Cardiac fibroblast (primary cell): ENCODE results near the gene SYNPO2.
"Not testable (repeated sequence)": the region's sequence is repeated elsewhere in the genome, so short reads cannot be mapped to it uniquely, and the experiment has no call there.

ENCODE experiments used
- DNase-seq, 2 donors: peaks; one replicate each; pipeline versions ENCODE4 v3.0.0 to v3.0.0-alpha.2; 2010; ENCODE audit warnings: low read depth in 2 of 2
- H3K4me3 ChIP-seq, 2 donors: replicated peaks in 1 of 2; 1 replicate in 1 of 2; 2 replicates in 1 of 2; pipeline ENCODE4 v1.5.1; 2011; ENCODE audit warnings: low read depth in 2 of 2, low read length in 2 of 2, mild to moderate bottlenecking in 2 of 2, moderate library complexity in 1 of 2
- TF ChIP-seq, protein P1 (sequence below): IDR thresholded peaks from one replicate; pipeline ENCODE4 v1.5.1; 2011; ENCODE audit warnings: low read depth, mild to moderate bottlenecking, low read length, inconsistent platforms

Gene SYNPO2

DNA sequence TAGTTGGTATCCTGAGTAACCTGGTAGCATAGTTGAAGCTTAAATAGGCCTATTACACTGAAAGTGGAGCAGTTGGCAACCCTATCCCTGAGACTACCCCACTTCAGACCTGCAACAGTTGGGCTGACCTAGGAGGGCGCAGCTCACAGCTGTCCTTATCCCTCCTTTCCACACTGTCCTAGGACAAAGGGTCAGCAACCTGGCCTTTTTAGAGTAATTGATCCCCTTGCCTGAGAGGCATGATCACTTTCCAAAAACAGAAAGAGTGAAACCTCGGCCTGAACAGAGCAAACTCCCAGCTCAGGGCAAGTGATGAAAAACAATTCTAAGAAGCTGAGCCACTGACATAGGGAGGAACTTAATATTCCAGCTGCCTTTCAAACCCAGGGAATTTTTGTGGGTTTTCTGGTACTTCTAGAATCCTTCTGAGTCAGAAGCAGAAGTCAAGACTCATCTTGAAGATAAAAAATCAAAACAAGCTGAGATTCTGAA is 152.1 kb downstream of the SYNPO2 start:
- TF ChIP-seq, protein P1, sequence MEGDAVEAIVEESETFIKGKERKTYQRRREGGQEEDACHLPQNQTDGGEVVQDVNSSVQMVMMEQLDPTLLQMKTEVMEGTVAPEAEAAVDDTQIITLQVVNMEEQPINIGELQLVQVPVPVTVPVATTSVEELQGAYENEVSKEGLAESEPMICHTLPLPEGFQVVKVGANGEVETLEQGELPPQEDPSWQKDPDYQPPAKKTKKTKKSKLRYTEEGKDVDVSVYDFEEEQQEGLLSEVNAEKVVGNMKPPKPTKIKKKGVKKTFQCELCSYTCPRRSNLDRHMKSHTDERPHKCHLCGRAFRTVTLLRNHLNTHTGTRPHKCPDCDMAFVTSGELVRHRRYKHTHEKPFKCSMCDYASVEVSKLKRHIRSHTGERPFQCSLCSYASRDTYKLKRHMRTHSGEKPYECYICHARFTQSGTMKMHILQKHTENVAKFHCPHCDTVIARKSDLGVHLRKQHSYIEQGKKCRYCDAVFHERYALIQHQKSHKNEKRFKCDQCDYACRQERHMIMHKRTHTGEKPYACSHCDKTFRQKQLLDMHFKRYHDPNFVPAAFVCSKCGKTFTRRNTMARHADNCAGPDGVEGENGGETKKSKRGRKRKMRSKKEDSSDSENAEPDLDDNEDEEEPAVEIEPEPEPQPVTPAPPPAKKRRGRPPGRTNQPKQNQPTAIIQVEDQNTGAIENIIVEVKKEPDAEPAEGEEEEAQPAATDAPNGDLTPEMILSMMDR = no peak
- DNase-seq = peak; percentile 69 to 86
- H3K4me3 ChIP-seq = no peak overlapping the region

DNA sequence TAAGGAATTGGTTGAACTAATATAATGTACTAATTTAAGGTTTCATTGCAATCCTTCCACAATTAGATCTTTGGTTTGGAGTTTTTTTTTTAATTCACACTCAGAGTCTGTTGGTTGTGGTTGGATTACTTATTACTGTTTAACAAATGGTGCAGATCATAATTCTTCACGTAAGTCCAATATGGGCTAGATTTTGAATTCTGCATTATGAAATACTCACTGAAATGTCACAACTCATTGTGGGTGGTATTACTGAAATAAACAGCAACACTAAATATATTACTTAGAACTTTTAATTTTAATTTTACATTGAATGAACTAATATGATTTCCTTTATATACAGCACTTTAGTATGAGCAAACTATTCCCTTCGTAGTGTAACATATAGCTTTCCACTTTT is 152.7 kb downstream of the SYNPO2 start:
- TF ChIP-seq, protein P1 = no peak
- DNase-seq = no peak
- no peak overlapping the region for H3K4me3 ChIP-seq

DNA sequence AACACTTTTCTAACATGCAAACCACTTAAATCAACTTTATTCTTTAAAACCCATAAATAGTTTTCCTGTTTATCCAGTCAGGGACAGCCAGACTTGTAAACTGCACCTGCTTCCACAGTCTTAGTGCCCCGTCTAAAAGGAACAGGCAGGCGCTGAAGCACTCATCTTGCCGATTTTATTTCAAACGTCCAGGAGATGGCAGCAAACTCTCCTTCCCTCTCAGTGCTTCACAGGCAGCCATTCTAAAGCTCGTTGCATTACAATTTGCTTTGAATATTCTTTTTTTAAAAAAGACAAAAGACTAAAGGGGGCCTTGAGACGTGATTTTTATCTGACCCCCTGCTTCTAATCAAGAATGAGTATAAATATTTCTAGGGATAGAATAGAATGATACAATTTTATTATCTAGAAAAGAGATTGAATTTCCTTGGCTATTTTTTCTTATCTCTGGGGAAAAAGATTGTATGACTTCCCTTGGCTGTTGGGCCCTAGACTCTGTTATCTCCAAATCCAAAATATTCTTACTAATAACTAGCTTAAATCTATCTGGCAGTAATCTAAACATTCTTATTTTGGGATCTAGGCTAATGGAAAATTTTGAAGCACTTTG is 153.4 kb downstream of the SYNPO2 start:
- H3K4me3 ChIP-seq = no peak overlapping the region
- TF ChIP-seq, protein P1 = peak; percentile 67
- DNase-seq = peak; percentile 83 to 89

DNA sequence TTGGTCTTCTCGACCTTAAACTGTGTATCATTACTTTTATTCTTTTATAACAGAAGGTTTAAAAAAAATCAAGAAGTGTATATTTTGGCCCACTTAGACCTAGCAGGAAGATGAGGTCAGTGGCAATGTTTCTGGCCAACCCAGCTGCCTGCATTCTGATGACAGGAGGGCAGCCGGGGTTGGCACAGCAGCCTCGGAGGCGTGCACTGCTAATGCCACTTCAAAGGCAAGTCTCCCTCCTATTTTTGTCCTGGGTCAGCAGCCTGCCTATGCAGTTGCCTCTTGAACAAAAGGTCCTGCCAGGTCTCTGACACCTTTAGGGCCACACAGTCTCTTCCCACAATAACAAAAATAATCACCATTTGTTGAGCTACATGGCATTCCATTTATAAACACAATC is 157.6 kb downstream of the SYNPO2 start:
- TF ChIP-seq, protein P1 = no peak
- no peak overlapping the region for H3K4me3 ChIP-seq
- DNase-seq = peak in 1 of 2 donors; percentile 25

DNA sequence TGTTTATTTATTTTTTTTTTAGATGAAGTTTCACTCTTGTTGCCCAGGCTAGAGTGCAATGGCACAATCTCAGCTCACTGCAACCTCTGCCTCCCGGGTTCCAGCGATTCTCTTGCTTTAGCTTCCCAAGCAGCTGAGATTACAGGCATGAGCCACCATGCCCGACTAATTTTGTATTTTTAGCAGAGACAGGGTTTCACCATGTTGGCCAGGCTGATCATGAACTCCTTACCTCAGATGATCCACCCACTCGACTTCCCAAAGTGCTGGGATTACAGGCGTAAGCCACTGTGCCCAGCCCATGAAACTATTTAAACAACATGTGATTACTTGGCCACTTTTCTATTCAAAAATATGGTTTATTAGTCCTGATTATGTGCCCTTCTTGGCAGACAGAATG is 158.4 kb downstream of the SYNPO2 start:
- DNase-seq, H3K4me3 ChIP-seq: not testable (repeated sequence)

DNA sequence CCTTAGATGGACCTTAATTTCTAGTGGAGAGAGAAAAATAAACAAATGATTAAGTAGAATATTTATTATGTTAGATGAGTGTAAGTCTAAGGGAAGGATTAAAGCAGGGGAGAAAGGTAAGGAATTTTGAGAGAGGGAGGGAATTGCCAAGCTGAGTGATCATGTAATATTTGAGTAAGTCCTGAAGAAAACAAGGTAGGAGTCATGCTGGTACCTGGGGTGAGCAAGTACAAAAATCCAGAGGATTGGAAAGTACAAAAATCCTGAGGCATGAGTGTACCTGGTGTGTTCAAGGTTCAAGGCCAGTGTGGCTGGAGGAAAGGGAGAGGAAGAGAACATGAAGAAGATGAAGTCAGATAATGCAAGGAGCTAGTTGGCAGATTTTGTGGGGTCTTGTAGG is 159.8 kb downstream of the SYNPO2 start:
- TF ChIP-seq, protein P1 = no peak
- no peak for DNase-seq
- no peak overlapping the region for H3K4me3 ChIP-seq

DNA sequence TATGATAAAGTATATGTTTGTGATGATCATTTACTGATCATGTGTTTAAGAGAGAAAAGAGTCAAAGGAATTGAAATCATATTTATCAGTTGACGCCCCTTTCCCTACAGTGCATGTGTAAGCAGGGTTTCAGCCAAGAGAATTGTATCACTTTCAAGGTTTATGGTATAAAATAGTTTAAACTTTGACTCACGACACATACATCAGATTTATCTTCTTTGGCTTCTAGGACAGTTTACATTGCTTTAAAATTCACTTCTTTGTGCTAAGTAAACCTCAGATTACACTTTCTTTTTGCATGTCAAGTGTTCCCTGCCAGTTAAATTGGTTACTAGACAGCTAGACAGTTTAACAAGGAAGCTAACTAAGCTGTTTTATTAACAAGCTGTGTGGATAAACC is 160.7 kb downstream of the SYNPO2 start:
- DNase-seq = no peak
- TF ChIP-seq, protein P1 = no peak
- H3K4me3 ChIP-seq = no peak overlapping the region
